HCT116 (cell line): ENCODE results near the gene NSMF. TPM values are rescaled to one million over a fixed set of nuclear protein-coding genes. Genes with fewer than 3 reads are reported as not detected.

ENCODE experiments used
- ATAC-seq: fragments of 200-7000 bp; cut with Tn5 transposase; 2 replicates; pipeline ENCODE4 v1.9.1; 2020; ENCODE audit warnings: mild to moderate bottlenecking, moderate library complexity
- BruUV-seq: library from RNA; stranded (reverse); fragments of 400-500 nt; replicated peaks from 2 replicates; lab custom pipeline; 2021; lab: Mats Ljungman, UMichigan
- CTCF ChIA-PET: fragments of 300-600 bp; sonication (Branson Sonifier 250); formaldehyde crosslinking; loops from one replicate; lab custom pipeline; 2021; ENCODE audit warnings: antibody characterized with exemption; lab: Charles Lee
- POLR2A ChIA-PET: fragments of 300-600, 350-600 bp; sonication (Branson Sonifier 250); formaldehyde crosslinking; loops from one replicate; lab custom pipeline; 2021; ENCODE audit warnings: antibody characterized with exemption; lab: Charles Lee
- RAD21 ChIA-PET, 2 experiments: fragments of 300-600 bp; sonication (Branson Sonifier 250); formaldehyde crosslinking; loops; one replicate each; lab custom pipeline; 2023; ENCODE audit warnings: low total read pairs in 2 of 2; ENCODE audit not compliant: uncharacterized antibody in 2 of 2, unreplicated experiment in 2 of 2, low non-redundant PET in 1 of 2; lab: Charles Lee
- DNase-seq: peaks from one replicate; pipeline ENCODE4 v3.0.0-alpha.2; 2010; ENCODE audit warnings: low read depth, low spot score
- H2AFZ ChIP-seq: fragments of 200-600 bp; shearing (Covaris generic), sonication (generic); 2 replicates; pipeline ENCODE4 v1.6.1; 2017; ENCODE audit warnings: low read depth, mixed run types, mixed read lengths, antibody characterized with exemption, low read length; ENCODE audit not compliant: poor library complexity, severe bottlenecking
- H3K27ac ChIP-seq: 2 replicates; pipeline ENCODE4 v1.5.1; 2012; ENCODE audit warnings: low read depth, low read length
- H3K27me3 ChIP-seq: fragments of 200-600 bp; sonication (generic); 2 replicates; pipeline ENCODE4 v1.6.1; 2016; ENCODE audit warnings: mixed run types, low read length, mixed read lengths; ENCODE audit not compliant: insufficient read depth
- H3K36me3 ChIP-seq, 2 experiments: fragments of 200-500 bp in 1 of 2; fragments of 200-600 bp in 1 of 2; sonication (Bioruptor generic) in 1 of 2; sonication (generic) in 1 of 2; 2 replicates each; pipeline versions ENCODE4 v1.5.1 to v1.6.1; 2014 to 2016; ENCODE audit warnings: low read length in 2 of 2, inconsistent platforms in 1 of 2, mixed read lengths in 1 of 2, mixed run types in 1 of 2; ENCODE audit not compliant: insufficient read depth in 2 of 2, control insufficient read depth in 1 of 2
- H3K4me1 ChIP-seq, 2 experiments: fragments of 200-600 bp in 1 of 2; sonication (generic) in 1 of 2; 2 replicates each; pipeline versions ENCODE4 v1.5.1 to v1.6.1; 2012 to 2017; ENCODE audit warnings: low read length in 2 of 2, inconsistent platforms in 1 of 2, mild to moderate bottlenecking in 1 of 2, mixed read lengths in 1 of 2, mixed run types in 1 of 2, moderate library complexity in 1 of 2; ENCODE audit not compliant: insufficient read depth in 2 of 2, control insufficient read depth in 1 of 2
- H3K4me2 ChIP-seq: fragments of 200-600 bp; sonication (generic); 2 replicates; pipeline ENCODE4 v1.6.1; 2017; ENCODE audit warnings: mixed run types, low read length, mixed read lengths
- H3K4me3 ChIP-seq, 2 experiments: fragments of 200-600 bp in 1 of 2; sonication (generic) in 1 of 2; replicated peaks in 1 of 2; 2 replicates each; pipeline ENCODE4 v1.5.1; 2011 to 2016; ENCODE audit warnings: low read length in 2 of 2, control low read depth in 1 of 2, low read depth in 1 of 2, mild to moderate bottlenecking in 1 of 2, mixed read lengths in 1 of 2, mixed run types in 1 of 2
- H3K79me2 ChIP-seq: fragments of 200-600 bp; sonication (generic); 2 replicates; pipeline ENCODE4 v1.6.1; 2017; ENCODE audit warnings: mild to moderate bottlenecking, mixed run types, low read length, moderate library complexity, mixed read lengths; ENCODE audit not compliant: insufficient read depth
- H3K9ac ChIP-seq: fragments of 200-600 bp; sonication (generic); 2 replicates; pipeline ENCODE4 v1.6.1; 2016; ENCODE audit warnings: low read length, mixed read lengths
- H3K9me2 ChIP-seq: fragments of 200-600 bp; sonication (generic), shearing (Covaris generic); 2 replicates; pipeline ENCODE4 v1.6.1; 2017; ENCODE audit warnings: mixed run types, mild to moderate bottlenecking, moderate library complexity; ENCODE audit not compliant: insufficient read depth
- H3K9me3 ChIP-seq, 2 experiments: fragments of 200-500 bp in 1 of 2; fragments of 200-600 bp in 1 of 2; sonication (Bioruptor generic) in 1 of 2; sonication (generic) in 1 of 2; 2 replicates each; pipeline ENCODE4 v1.6.1; 2014 to 2017; ENCODE audit warnings: low read length in 2 of 2, mixed read lengths in 2 of 2, inconsistent platforms in 1 of 2, low read depth in 1 of 2, mild to moderate bottlenecking in 1 of 2, mixed run types in 1 of 2, moderate library complexity in 1 of 2; ENCODE audit not compliant: control insufficient read depth in 1 of 2, insufficient read depth in 1 of 2
- H4K20me1 ChIP-seq: fragments of 200-600 bp; sonication (generic), shearing (Covaris generic); 2 replicates; pipeline ENCODE4 v1.6.1; 2017; ENCODE audit warnings: mixed run types, mild to moderate bottlenecking, moderate library complexity; ENCODE audit not compliant: insufficient read depth
- ATF3 ChIP-seq: IDR thresholded peaks from 2 replicates; pipeline ENCODE4 v1.6.1; 2012
- CEBPB ChIP-seq: IDR thresholded peaks from 2 replicates; pipeline ENCODE4 v1.6.1; 2012; ENCODE audit warnings: low read depth
- CTCF ChIP-seq, 3 experiments: fragments of 200-600 bp in 1 of 3; sonication (generic) in 1 of 3; IDR thresholded peaks in 2 of 3; conservative IDR thresholded peaks in 1 of 3; 2 replicates each; pipeline ENCODE4 v1.5.1; 2012 to 2017; ENCODE audit warnings: low read depth in 2 of 3, low read length in 2 of 3, antibody characterized with exemption in 1 of 3, borderline replicate concordance in 1 of 3, control low read depth in 1 of 3, mild to moderate bottlenecking in 1 of 3, mixed read lengths in 1 of 3, mixed run types in 1 of 3, moderate library complexity in 1 of 3; ENCODE audit not compliant: insufficient read depth in 1 of 3
- POLR2AphosphoS5 ChIP-seq: IDR thresholded peaks from 2 replicates; pipeline ENCODE4 v1.6.1; 2011; ENCODE audit warnings: mild to moderate bottlenecking, low read depth, low read length, moderate library complexity
- SP1 ChIP-seq: IDR thresholded peaks from 2 replicates; pipeline ENCODE4 v1.6.1; 2012; ENCODE audit warnings: low read depth
- SRF ChIP-seq: IDR thresholded peaks from 2 replicates; pipeline ENCODE4 v1.6.1; 2012; ENCODE audit warnings: low read depth
- YY1 ChIP-seq: IDR thresholded peaks from 2 replicates; pipeline ENCODE4 v1.6.1; 2011; ENCODE audit warnings: low read length, low read depth, moderate library complexity, mild to moderate bottlenecking; ENCODE audit not compliant: insufficient replicate concordance; ENCODE audit errors: extremely low read depth
- ZNF274 ChIP-seq: fragments of 200-500 bp; sonication (Bioruptor generic); IDR thresholded peaks from 2 replicates; pipeline ENCODE4 v1.6.1; 2014; ENCODE audit warnings: mild to moderate bottlenecking, low read depth, low read length, inconsistent platforms
- intact Hi-C: fragments of 100-400 bp; cut with micrococcal nuclease; formaldehyde crosslinking; loops from 2 replicates; pipeline ENCODE4 v1.10.0; 2022
- total RNA-seq: library from RNA; stranded (reverse); gene quantifications from one replicate; pipeline ENCODE4 v1.2.1, GENCODE V29; 2021; ENCODE audit not compliant: unreplicated experiment

Gene NSMF
- total RNA-seq, 1 experiment from 2014 or later: 81.9 TPM

GRCh38 chr9:137465000-137465719, 6.0 kb upstream of the NSMF start:
- Histone ChIP-seq H3K9ac (no peak overlapping the region), H3K79me2 (no peaks in the 10 kb centered on the region), H3K4me3 (no peak overlapping the region), H2AFZ (no peak overlapping the region), H3K27ac (no peak overlapping the region), H3K4me1 (peaks cover 8 to 20% of the 10 kb centered on the region in 2 experiments; a peak in 3 of 4 replicates), H3K4me2 (no peak overlapping the region), H3K9me3 (no peaks in the 10 kb centered on the region), H3K36me3 (no peaks in the 10 kb centered on the region), H3K27me3 (no peaks in the 10 kb centered on the region), H4K20me1 (no peaks in the 10 kb centered on the region), H3K9me2 (no peaks in the 10 kb centered on the region)
- intact Hi-C loops: no loop called here
- POLR2A ChIA-PET: no interaction called here
- BruUV-seq: no TSS peak
- CTCF ChIA-PET: no interaction called here
- no peak for TF ChIP-seq CEBPB
- TF ChIP-seq SRF: no peak
- no peak for TF ChIP-seq ZNF274
- TF ChIP-seq YY1: no peak
- TF ChIP-seq POLR2AphosphoS5: no peak
- ATAC-seq (no peak), DNase-seq (no peak)
- RAD21 ChIA-PET: no interaction called here

GRCh38 chr9:137464291-137464999, 5.3 kb upstream of the NSMF start:
- POLR2A ChIA-PET: no interaction called here
- CTCF ChIA-PET: no interaction called here

More at GRCh38 chr9:137464291-137464999, 5.3 kb upstream of the NSMF start:
- no peaks in the 10 kb centered on the region for H4K20me1 ChIP-seq
- peaks cover 12 to 26% of the 10 kb centered on the region in 2 experiments for H3K4me1 ChIP-seq
- BruUV-seq: no TSS peak
- H3K27me3 ChIP-seq: no peaks in the 10 kb centered on the region
- no peak for DNase-seq
- RAD21 ChIA-PET: no interaction called here
- H3K9me3 ChIP-seq: no peaks in the 10 kb centered on the region
- no peak overlapping the region for H3K4me3 ChIP-seq
- no peak overlapping the region for H3K27ac ChIP-seq
- no peaks in the 10 kb centered on the region for H3K79me2 ChIP-seq
- no peaks in the 10 kb centered on the region for H3K36me3 ChIP-seq
- H3K9ac ChIP-seq: no peak overlapping the region
- H3K9me2 ChIP-seq: no peaks in the 10 kb centered on the region
- H3K4me2 ChIP-seq: no peak overlapping the region
- no peak for TF ChIP-seq SP1
- TF ChIP-seq CTCF (IDR thresholded peaks at IDR 0.05 in 2 of 3, conservative IDR thresholded peaks at IDR 0.05 in 1 of 3; ENCODE audit: borderline replicate concordance in 1 of 3, insufficient read depth in 1 of 3, low read depth in 2 of 3, low read length in 2 of 3): no peak
- TF ChIP-seq ATF3: no peak
- no peak for TF ChIP-seq ZNF274
- no peak for TF ChIP-seq POLR2AphosphoS5
- TF ChIP-seq, all 23 proteins: peak for 0
- ATAC-seq: no peak
- no peak overlapping the region for H2AFZ ChIP-seq
- intact Hi-C loops: no loop called here
